ENCODE measurements around the gene TEX53.

TEX53 gene

DNA sequence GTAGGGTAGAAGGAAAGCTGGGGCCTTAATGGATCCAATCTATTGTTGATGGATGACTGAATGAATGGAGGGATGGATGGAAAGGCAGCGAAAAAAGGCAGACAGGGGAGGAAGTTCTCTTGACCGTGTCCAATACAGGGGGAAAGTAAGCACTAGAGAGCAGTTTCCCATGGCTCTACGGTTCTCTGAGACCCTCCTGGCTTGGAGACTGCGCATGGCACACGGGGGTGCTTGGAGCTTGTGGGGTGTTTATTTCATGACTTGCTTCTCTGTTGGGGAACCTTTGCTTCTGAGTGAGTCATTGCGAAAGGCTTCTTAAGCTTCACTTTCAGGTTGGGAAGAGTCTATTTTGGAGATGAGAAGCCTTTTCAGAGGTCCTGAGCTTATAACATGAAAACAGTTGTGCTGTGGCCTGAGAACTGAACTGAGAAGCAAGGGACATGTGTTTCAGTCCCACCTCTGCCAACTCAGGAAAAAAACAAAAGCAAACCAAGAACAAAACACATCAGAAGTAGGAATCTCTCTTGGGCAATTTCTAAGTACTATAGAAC is 37.2 kb upstream of the TEX53 start:
- Histone ChIP-seq H3K9me3 (ENCODE audit: insufficient read depth, low read length) (no peaks in the 10 kb centered on the region), H3K79me2 (ENCODE audit: insufficient read depth, low read length) (no peaks in the 10 kb centered on the region), H3K27ac (ENCODE audit: low read depth, low read length) (no peak overlapping the region), H3K27me3 (ENCODE audit: low read length) (no peaks in the 10 kb centered on the region), H3K9ac (ENCODE audit: low read length) (no peak overlapping the region), H3K4me2 (ENCODE audit: low read depth, low read length, poor library complexity, severe bottlenecking) (no peak overlapping the region), H3F3A (ENCODE audit: insufficient read depth) (no peaks in the 10 kb centered on the region), H3K9me2 (replicated peaks; ENCODE audit: insufficient read depth, low read length) (no peaks in the 10 kb centered on the region), H4K20me1 (ENCODE audit: low read depth, low read length) (no peaks in the 10 kb centered on the region), H2AFZ (ENCODE audit: low read depth, low read length, severe bottlenecking) (no peak overlapping the region), H3K4me3 (ENCODE audit: insufficient read depth, low read length, poor library complexity, severe bottlenecking) (no peak overlapping the region), H3K36me3 (ENCODE audit: low read length) (no peaks in the 10 kb centered on the region)
- TF ChIP-seq EZH2phosphoT487 (conservative IDR thresholded peaks at IDR 0.05; ENCODE audit: low read length): no peak
- TF ChIP-seq CTCF (IDR thresholded peaks at IDR 0.05; ENCODE audit: insufficient read depth, low read length, poor library complexity, severe bottlenecking): no peak

DNA sequence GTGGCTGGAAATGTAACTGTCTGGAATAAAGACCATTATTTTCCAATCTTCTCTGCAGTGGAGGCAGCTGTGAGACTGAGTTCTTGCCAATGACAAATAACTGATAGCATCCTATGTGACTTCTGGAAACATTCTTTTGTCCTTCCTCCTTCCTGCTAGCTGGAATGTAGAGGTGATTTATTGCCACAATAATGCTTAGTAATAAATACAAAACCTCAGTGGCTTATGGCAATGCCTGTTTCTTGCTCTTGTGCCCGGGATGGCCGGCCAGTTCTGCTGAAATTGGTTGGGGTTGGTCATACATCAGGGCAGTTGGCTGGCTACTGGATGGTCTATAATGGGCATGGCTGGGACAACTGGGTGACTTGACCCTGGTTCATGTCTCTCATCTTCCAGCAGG is 36.5 kb upstream of the TEX53 start:
- Histone ChIP-seq H3F3A (ENCODE audit: insufficient read depth) (no peaks in the 10 kb centered on the region), H3K79me2 (ENCODE audit: insufficient read depth, low read length) (no peaks in the 10 kb centered on the region), H3K9me2 (replicated peaks; ENCODE audit: insufficient read depth, low read length) (no peaks in the 10 kb centered on the region), H3K4me3 (ENCODE audit: insufficient read depth, low read length, poor library complexity, severe bottlenecking) (no peak overlapping the region), H3K9me3 (ENCODE audit: insufficient read depth, low read length) (no peaks in the 10 kb centered on the region), H3K9ac (ENCODE audit: low read length) (no peak overlapping the region), H3K36me3 (ENCODE audit: low read length) (no peaks in the 10 kb centered on the region), H2AFZ (ENCODE audit: low read depth, low read length, severe bottlenecking) (no peak overlapping the region), H3K27me3 (ENCODE audit: low read length) (no peaks in the 10 kb centered on the region), H4K20me1 (ENCODE audit: low read depth, low read length) (no peaks in the 10 kb centered on the region), H3K4me2 (ENCODE audit: low read depth, low read length, poor library complexity, severe bottlenecking) (no peak overlapping the region), H3K27ac (ENCODE audit: low read depth, low read length) (no peak overlapping the region)
- TF ChIP-seq EZH2phosphoT487 (conservative IDR thresholded peaks at IDR 0.05; ENCODE audit: low read length) (no peak), CTCF (IDR thresholded peaks at IDR 0.05; ENCODE audit: insufficient read depth, low read length, poor library complexity, severe bottlenecking) (no peak)

DNA sequence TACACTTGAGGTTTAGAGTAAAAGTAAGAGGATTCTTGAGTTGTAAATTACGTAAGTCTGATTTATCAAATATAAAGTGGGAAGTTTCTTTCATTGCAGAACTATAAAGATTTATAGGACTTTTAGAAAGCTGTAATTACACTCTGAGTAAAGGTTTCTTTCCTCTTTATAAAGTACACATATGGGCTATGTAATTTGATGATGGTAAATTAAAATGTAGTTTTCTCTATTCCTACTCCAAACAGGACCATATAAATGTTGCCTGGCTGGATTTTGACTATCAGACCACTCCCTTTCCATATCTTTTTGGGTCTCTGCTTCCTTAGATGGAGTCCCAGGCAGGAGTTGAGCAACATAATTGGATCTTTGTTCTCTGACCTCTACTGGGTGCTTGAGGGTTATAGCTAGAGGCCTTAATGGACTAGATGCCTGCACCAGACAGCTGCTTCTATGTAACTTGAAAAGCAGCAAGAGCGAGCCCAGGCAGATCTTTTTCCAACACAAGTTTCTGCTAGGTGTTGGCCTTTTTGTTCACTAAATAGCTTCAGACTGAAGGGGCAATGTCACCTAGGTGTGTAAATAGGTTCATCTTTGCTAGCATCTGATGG is 35.7 kb upstream of the TEX53 start:
- Histone ChIP-seq H3K4me2 (ENCODE audit: low read depth, low read length, poor library complexity, severe bottlenecking) (no peak overlapping the region), H3K27ac (ENCODE audit: low read depth, low read length) (no peak overlapping the region), H3K79me2 (ENCODE audit: insufficient read depth, low read length) (no peaks in the 10 kb centered on the region), H4K20me1 (ENCODE audit: low read depth, low read length) (no peaks in the 10 kb centered on the region), H3K9me2 (replicated peaks; ENCODE audit: insufficient read depth, low read length) (no peaks in the 10 kb centered on the region), H3K4me3 (ENCODE audit: insufficient read depth, low read length, poor library complexity, severe bottlenecking) (no peak overlapping the region), H3K9me3 (ENCODE audit: insufficient read depth, low read length) (no peaks in the 10 kb centered on the region), H3K36me3 (ENCODE audit: low read length) (no peaks in the 10 kb centered on the region), H3K9ac (ENCODE audit: low read length) (no peak overlapping the region), H3F3A (ENCODE audit: insufficient read depth) (no peaks in the 10 kb centered on the region), H3K27me3 (ENCODE audit: low read length) (no peaks in the 10 kb centered on the region), H2AFZ (ENCODE audit: low read depth, low read length, severe bottlenecking) (no peak overlapping the region)
- no peak for TF ChIP-seq CTCF (IDR thresholded peaks at IDR 0.05; ENCODE audit: insufficient read depth, low read length, poor library complexity, severe bottlenecking)
- no peak for TF ChIP-seq EZH2phosphoT487 (conservative IDR thresholded peaks at IDR 0.05; ENCODE audit: low read length)

Measured in SU-DHL-6 (cell line).